Vagina (tissue), 2 donors: ENCODE measurements around the gene FOXA3. TPM values are rescaled to one million over a fixed set of nuclear protein-coding genes. Genes with fewer than 3 reads are reported as not detected.

Experiments used
- DNase-seq, 2 donors: peaks; one replicate each; pipeline ENCODE4 v3.0.0-alpha.2; 2017; ENCODE audit errors: extremely low spot score in 2 of 2
- H3K27ac ChIP-seq: fragments of 200-600 bp; sonication (generic); one replicate; pipeline ENCODE4 v1.5.1; 2019
- H3K27me3 ChIP-seq: fragments of 200-600 bp; sonication (generic); one replicate; pipeline ENCODE4 v1.5.1; 2019
- H3K36me3 ChIP-seq, 2 donors: fragments of 200-600 bp; sonication (generic); one replicate each; pipeline ENCODE4 v1.5.1; 2017 to 2019
- H3K4me1 ChIP-seq: fragments of 200-600 bp; sonication (generic); one replicate; pipeline ENCODE4 v1.5.1; 2019
- H3K4me3 ChIP-seq, 2 donors: fragments of 200-600 bp; sonication (generic); 1 replicate in 1 of 2; 2 replicates in 1 of 2; pipeline ENCODE4 v1.5.1; 2016 to 2019
- H3K9me3 ChIP-seq: fragments of 200-600 bp; sonication (generic); one replicate; pipeline ENCODE4 v1.5.1; 2019
- POLR2A ChIP-seq, 2 donors: fragments of 450-650 bp; IDR thresholded peaks; one replicate each; pipeline ENCODE4 v1.6.1; 2017; ENCODE audit warnings: antibody characterized with exemption in 2 of 2, mild to moderate bottlenecking in 2 of 2, moderate library complexity in 2 of 2
- POLR2AphosphoS5 ChIP-seq, 2 donors: sonication (generic); formaldehyde crosslinking; IDR thresholded peaks; one replicate each; pipeline ENCODE4 v1.9.0; 2017; ENCODE audit warnings: antibody characterized with exemption in 2 of 2, mild to moderate bottlenecking in 2 of 2, low read depth in 1 of 2; ENCODE audit not compliant: insufficient read depth in 1 of 2
- intact Hi-C: fragments of 100-400 bp; cut with DNase I; formaldehyde crosslinking; loops from one replicate; pipeline ENCODE4 v1.15.1; 2023
- total RNA-seq: library from RNA; depleted of rRNA; stranded (reverse); fragments of >200 nt; gene quantifications from one replicate; pipeline ENCODE4 v1.2.3, GENCODE V29; 2016
- TF ChIP-seq, protein P1 (sequence below), 3 experiments: fragments of 450-650 bp in 2 of 3; fragments of 200-600 bp in 1 of 3; sonication (generic) in 1 of 3; IDR thresholded peaks; one replicate each; pipeline ENCODE4 v1.5.1; 2017 to 2019; ENCODE audit warnings: antibody characterized with exemption in 3 of 3, mild to moderate bottlenecking in 2 of 3, moderate library complexity in 2 of 3

The FOXA3 gene
- total RNA-seq, 1 donor from 2014 or later, result not detected

DNA sequence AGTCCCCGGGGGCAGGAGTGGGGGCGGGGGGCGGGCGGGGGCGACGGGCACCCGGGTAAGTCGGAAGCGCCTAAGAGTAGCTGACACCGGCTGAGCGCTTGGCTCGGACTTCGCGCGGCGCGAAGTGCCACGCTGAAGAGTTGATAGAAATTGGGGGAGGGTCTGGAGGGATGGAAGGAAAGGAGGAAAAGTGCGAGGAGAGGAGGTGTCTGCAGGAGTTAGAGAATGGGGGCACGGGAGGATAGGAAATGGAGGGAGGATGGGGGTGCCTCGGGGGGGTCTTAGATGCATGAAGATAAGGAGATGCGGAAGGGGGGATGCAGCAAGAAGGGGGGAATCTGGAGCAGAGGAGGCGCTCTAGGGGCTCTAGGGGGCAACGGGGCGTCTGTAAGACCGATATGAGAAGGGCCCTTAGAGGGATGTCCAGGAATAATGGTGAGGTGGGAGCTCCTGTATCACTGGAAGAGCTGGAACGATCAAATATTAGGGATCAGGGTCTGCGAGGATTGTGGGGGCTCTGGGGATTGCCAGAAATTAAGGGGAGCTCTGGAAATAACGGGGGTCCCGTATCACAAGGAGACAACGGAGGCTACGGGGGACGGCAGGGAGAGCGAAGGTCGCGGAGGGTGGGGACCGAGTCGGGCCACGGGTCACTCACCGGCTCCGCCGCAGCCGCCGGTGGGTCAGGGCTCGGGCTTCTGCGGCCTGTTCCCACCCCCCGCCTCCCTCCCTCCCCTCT, 38.0 kb downstream of the FOXA3 start, which contains the start of gene MYPOP:
TSS of gene MYPOP (minus strand) at position 702 of the 739 bp plus-strand sequence. CDS start 840 bp downstream, outside the sequence.
- TF ChIP-seq POLR2AphosphoS5 (IDR thresholded peaks at IDR 0.05; ENCODE audit: insufficient read depth in 1 of 2, low read depth in 1 of 2), result no peak
- TF ChIP-seq POLR2A (IDR thresholded peaks at IDR 0.05), result no peak
- TF ChIP-seq, protein P1, sequence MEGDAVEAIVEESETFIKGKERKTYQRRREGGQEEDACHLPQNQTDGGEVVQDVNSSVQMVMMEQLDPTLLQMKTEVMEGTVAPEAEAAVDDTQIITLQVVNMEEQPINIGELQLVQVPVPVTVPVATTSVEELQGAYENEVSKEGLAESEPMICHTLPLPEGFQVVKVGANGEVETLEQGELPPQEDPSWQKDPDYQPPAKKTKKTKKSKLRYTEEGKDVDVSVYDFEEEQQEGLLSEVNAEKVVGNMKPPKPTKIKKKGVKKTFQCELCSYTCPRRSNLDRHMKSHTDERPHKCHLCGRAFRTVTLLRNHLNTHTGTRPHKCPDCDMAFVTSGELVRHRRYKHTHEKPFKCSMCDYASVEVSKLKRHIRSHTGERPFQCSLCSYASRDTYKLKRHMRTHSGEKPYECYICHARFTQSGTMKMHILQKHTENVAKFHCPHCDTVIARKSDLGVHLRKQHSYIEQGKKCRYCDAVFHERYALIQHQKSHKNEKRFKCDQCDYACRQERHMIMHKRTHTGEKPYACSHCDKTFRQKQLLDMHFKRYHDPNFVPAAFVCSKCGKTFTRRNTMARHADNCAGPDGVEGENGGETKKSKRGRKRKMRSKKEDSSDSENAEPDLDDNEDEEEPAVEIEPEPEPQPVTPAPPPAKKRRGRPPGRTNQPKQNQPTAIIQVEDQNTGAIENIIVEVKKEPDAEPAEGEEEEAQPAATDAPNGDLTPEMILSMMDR (IDR thresholded peaks at IDR 0.05), result no peak
- H3K9me3 ChIP-seq, result no peaks in the 10 kb centered on the region
- peaks cover 0 to 31% of the 10 kb centered on the region in 2 donors for H3K36me3 ChIP-seq
- no peak for DNase-seq
- intact Hi-C loops, result no loop called here
- H3K27ac ChIP-seq, result peak within 1 kb of the TSS; percentile 77
- peak within 1 kb of the TSS; percentile 84 to 89 for H3K4me3 ChIP-seq
- H3K27me3 ChIP-seq, result no peaks in the 10 kb centered on the region
- H3K4me1 ChIP-seq, result peaks cover 24% of the 10 kb centered on the region

DNA sequence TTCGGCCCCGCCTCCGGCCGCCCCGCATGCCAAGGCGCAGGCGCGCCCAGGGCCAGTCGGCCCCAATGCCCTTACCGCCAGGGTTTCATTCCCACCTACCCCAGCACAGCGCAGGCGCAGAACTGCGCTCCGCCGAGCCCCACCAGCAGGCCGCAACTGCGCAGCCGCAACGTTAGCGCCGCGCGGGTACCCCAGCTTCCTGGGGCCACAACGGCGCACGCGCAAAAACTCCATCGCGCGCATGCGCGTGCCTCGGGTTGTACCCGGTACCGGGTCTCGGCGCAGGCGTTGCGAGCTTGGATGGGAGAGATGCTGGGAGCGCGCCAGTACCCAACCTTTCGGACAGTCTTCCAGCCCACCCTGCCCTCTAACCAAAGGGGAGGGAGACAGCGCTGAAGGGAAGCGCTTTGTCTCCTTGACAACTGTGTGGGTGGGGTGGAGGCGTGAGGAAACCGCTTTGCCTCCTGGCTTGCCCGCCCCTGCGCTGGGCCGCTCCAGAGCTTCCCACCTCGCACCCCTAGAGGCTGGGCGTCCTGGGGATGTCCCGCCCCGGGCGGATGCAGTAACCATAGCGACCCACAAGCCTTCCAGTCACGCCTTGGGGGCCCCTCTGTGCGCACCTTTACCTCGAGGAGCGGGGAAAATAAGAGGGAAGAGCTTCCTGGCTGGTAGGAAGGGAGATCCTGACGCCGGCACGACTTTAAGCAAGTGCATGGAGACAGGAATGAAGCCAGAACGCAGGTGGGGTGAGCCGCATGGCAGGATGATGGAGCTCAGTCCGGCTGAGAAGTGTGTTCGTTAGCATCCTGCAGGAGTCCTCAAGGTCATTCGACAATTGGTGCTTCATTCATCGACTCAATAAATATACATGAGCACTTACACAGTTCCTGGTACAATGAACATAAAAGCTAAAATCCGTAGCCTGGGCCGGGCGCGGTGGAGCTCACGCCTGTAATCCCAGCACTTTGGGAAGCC, 38.8 kb downstream of the FOXA3 start:
- peaks cover 0 to 24% of the 10 kb centered on the region in 2 donors for H3K36me3 ChIP-seq
- no peaks in the 10 kb centered on the region for H3K9me3 ChIP-seq
- peak overlapping the region; percentile 84 to 89 for H3K4me3 ChIP-seq
- DNase-seq, result no peak
- H3K4me1 ChIP-seq, result peaks cover 24% of the 10 kb centered on the region
- peak overlapping the region; percentile 77 for H3K27ac ChIP-seq
- H3K27me3 ChIP-seq, result no peaks in the 10 kb centered on the region
- intact Hi-C loops, result no loop called here
- TF ChIP-seq, protein P1 (IDR thresholded peaks at IDR 0.05), result no peak
- TF ChIP-seq POLR2AphosphoS5 (IDR thresholded peaks at IDR 0.05; ENCODE audit: insufficient read depth in 1 of 2, low read depth in 1 of 2), result peak; percentile 97 to 99
- peak in 1 of 2 donors; percentile 61 for TF ChIP-seq POLR2A (IDR thresholded peaks at IDR 0.05)

DNA sequence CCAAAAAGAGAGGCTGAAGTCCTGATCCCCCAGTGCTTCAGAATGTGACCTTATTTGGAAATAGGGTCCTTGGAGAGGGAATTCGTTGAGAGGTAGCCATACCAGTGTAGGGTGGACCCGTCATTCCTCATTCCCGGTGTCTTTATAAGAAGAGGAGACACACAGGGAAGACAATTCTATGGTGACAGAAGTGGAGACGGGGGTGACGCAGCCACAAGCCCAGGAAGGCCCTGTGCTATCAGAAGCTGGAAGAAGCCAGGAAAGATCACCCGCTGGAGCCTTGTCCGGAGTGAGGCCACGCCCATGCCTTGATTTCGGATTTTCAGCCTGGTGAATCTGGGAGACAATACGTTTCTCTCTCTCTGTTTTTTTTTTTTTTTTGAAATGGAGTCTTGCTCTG, 40.9 kb downstream of the FOXA3 start:
- DNase-seq, result no peak
- TF ChIP-seq, protein P1 (IDR thresholded peaks at IDR 0.05), result no peak
- TF ChIP-seq POLR2AphosphoS5 (IDR thresholded peaks at IDR 0.05; ENCODE audit: insufficient read depth in 1 of 2, low read depth in 1 of 2), result no peak
- Histone ChIP-seq H3K27ac (no peak overlapping the region), H3K4me3 (no peak overlapping the region), H3K36me3 (peaks cover 0 to 3% of the 10 kb centered on the region in 2 donors), H3K4me1 (peaks cover 22% of the 10 kb centered on the region), H3K27me3 (no peaks in the 10 kb centered on the region), H3K9me3 (no peaks in the 10 kb centered on the region)
- intact Hi-C loops, result no loop called here

DNA sequence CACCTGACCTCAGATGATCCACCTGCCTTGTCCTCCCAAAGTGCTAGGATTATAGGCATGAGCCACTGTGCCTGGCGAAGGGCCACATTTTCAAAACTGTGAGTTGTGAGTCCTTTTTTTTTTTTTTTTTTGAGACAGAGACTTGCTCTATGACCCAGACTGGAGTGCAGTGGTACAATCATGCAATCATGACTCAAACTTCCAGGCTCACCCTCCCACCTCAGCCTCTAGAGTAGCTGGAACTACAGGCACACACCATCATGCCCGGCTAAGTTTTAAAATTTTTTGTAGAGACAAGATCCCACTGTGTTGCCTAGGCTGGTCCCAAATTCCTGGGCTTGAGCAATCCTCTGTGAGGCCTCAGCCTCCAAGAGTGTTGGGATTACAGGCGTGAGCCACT, 42.1 kb downstream of the FOXA3 start:
- no peaks in the 10 kb centered on the region for H3K9me3 ChIP-seq
- no peak for DNase-seq
- peaks cover 10% of the 10 kb centered on the region for H3K4me1 ChIP-seq
- no peak overlapping the region for H3K27ac ChIP-seq
- H3K4me3 ChIP-seq, result no peak overlapping the region
- TF ChIP-seq, protein P1 (IDR thresholded peaks at IDR 0.05), result no peak
- TF ChIP-seq POLR2AphosphoS5 (IDR thresholded peaks at IDR 0.05; ENCODE audit: insufficient read depth in 1 of 2, low read depth in 1 of 2) (no peak), POLR2A (IDR thresholded peaks at IDR 0.05) (no peak)
- H3K27me3 ChIP-seq, result no peaks in the 10 kb centered on the region
- intact Hi-C loops, result no loop called here
- no peaks in the 10 kb centered on the region for H3K36me3 ChIP-seq
